ENCODE data around the gene CEND1.

Gene CEND1

DNA sequence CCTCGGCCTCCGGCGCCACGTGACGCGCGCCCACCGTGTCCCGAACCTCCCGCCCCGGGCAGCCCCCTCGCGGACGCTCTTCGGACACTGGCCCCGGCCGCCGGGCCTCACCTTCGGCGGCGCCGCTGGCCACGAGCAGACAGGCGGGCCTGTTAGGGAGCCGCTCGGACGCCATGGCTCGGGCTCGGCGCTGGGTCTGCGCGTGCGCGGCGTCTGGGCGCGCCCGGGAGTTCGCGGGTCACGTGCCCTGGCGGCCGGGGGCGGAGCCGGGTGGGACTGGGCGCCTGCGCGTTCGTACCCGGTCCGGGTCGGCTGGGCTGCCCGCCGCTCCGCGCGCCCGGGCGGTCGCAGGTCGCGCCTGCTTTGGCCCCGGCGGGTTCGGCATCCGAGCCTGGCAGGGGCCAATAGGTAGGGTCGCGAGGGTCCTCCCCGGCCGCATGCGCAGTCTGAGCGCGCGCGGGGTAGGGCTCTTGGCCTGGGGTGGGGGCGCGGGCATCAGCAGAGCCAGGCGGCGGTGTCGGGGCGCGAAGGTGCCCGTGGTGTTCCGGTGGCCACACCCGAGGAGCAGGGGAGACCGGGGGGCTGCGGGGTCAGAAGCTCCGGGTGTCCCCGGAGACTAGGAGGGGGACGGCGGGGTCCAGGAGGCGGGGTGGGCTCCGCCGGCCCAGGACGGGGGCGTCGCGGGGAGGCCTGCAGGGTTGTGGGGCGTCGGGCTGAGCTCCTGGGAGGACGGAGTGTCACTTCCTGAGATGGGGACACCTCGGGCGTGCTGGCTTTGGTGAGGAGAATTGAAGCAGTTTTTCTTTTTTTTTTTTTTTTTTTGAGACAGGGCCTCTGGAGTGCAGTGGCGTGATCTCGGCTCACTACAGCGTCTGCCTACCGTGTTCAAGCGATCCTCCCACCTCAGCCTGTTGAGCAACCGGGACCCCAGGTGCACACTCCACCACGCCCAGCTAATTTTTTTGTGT lies 12.3 kb downstream of the CEND1 start, which contains the start of gene GATD1:
Gene GATD1, minus strand, starts transcription at position 200 of the 968 bp plus-strand sequence. Its CDS starts 25 bp downstream, at position 175.
- DNase-seq (ENCODE audit: low spot score) = peak; percentile 92

GRCh38 chr11:776561-777287 lies 13.2 kb downstream of the CEND1 start:
- DNase-seq (ENCODE audit: low spot score) = no peak

- no peak for DNase-seq (ENCODE audit: low spot score)
Measured at GRCh38 chr11:776263-776560, 13.7 kb downstream of the CEND1 start.

DNA sequence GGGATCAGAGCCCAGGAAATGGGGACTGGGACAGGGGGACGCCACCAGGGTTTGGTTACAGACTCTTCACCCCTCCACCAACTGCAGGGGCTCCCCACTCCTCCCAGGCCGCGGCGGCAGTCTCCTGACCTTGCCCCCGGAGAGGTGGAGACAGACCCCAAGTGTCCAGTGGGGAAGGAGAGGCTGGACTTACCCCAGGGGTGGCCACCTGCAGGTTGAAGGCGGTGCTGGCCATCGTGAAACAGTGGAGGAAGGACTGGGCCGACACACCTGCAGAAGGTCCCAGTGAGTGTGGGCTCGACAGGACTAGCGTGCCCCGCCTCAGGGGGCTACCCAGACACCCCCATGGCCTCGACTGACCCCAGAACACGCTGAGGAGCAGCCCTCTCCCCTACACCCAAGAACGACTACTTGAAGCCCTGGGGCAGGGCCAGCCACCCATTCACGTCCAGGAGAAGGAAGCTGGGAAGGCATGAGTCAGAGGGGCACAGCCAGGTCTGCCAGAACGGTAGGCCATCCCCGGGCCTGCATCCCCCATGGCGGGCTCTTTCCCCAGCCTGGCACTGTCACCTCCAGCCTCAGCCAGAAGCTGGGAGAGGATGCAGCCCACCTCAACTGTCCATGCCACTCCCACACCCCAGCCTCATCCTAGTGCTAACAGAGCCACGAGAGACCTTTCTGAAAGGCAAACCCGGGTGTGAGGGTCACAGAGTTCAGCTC lies 14.9 kb downstream of the CEND1 start:
- DNase-seq (ENCODE audit: low spot score) = no peak

GRCh38 chr11:773830-774229 lies 16.1 kb downstream of the CEND1 start:
- DNase-seq (ENCODE audit: low spot score) = no peak

GRCh38 chr11:773425-773824 lies 16.5 kb downstream of the CEND1 start:
- DNase-seq (ENCODE audit: low spot score) = no peak

GRCh38 chr11:772429-773390 lies 17.2 kb downstream of the CEND1 start:
- DNase-seq (ENCODE audit: low spot score) = no peak

GRCh38 chr11:771617-772204 lies 18.2 kb downstream of the CEND1 start:
- no peak for DNase-seq (ENCODE audit: low spot score)

- DNase-seq (ENCODE audit: low spot score) = no peak
Measured at GRCh38 chr11:770642-771616, 19.0 kb downstream of the CEND1 start.

GRCh38 chr11:769887-770641 lies 19.8 kb downstream of the CEND1 start:
- DNase-seq (ENCODE audit: low spot score) = no peak

DNA sequence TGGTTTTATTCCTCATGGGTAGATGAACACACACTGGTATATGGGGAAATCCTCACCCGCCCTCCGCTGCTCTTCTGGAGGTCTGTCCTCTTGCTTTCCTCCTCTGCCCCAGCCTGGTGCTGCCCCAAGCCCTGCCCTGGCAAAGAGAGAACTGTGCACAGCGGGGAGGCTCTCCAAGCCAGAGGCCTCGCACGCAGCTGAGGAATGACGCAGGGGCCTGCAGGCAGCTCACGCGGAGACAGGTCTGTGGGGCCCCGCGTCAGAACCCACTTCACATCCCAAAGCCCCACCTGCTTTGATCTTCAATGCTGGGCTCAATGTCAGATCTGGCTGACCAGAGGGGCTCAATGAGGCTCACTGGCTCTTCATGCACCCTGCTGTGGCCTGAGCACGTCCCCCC lies 22.7 kb downstream of the CEND1 start:
- no peak for DNase-seq (ENCODE audit: low spot score)

DNA sequence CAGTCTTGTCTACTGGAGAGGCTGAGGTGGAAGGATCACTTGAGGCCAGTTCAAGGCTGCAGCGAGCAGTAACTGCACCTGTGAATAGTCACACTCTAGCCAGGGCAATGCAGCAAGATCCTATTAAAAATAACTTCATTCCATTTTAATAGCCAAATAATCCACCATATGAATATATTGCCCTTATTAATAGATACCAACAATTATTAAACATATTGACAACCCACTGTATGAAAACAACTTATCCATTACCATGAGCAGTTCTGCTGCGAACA lies 23.0 kb downstream of the CEND1 start:
- DNase-seq (ENCODE audit: low spot score) = no peak

- no peak for DNase-seq (ENCODE audit: low spot score)
Measured at GRCh38 chr11:766106-766935, 23.6 kb downstream of the CEND1 start.

DNA sequence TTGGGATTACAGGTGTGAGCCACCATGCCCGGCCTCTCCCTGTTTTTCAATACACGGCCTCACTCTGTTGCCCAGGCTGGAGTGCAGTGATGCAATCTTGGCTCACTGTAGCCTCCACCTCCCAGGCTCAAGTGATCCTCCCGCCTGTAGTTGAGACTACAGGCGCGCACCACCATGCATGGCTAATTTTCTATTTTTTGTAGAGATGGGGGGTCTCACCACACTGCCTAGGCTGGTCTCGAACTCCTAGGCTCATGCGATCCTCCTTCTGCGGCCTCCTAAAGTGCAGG lies 24.1 kb downstream of the CEND1 start:
- no peak for DNase-seq (ENCODE audit: low spot score)

- peak; percentile 66 for DNase-seq (ENCODE audit: low spot score)
Measured at GRCh38 chr11:765025-765801, 24.7 kb downstream of the CEND1 start.

- DNase-seq (ENCODE audit: low spot score) = no peak
Measured at GRCh38 chr11:764322-765024, 25.4 kb downstream of the CEND1 start.

Data from CD4-positive, alpha-beta T cell treated with Interleukin-15 for 4 hours (primary cell).